CD1c-positive myeloid dendritic cell (primary cell): ENCODE results near the gene PSMG4.

Source experiments
- DNase-seq: peaks from one replicate; pipeline ENCODE4 v3.0.0-alpha.2; 2016; ENCODE audit errors: extremely low spot score

Gene PSMG4

DNA sequence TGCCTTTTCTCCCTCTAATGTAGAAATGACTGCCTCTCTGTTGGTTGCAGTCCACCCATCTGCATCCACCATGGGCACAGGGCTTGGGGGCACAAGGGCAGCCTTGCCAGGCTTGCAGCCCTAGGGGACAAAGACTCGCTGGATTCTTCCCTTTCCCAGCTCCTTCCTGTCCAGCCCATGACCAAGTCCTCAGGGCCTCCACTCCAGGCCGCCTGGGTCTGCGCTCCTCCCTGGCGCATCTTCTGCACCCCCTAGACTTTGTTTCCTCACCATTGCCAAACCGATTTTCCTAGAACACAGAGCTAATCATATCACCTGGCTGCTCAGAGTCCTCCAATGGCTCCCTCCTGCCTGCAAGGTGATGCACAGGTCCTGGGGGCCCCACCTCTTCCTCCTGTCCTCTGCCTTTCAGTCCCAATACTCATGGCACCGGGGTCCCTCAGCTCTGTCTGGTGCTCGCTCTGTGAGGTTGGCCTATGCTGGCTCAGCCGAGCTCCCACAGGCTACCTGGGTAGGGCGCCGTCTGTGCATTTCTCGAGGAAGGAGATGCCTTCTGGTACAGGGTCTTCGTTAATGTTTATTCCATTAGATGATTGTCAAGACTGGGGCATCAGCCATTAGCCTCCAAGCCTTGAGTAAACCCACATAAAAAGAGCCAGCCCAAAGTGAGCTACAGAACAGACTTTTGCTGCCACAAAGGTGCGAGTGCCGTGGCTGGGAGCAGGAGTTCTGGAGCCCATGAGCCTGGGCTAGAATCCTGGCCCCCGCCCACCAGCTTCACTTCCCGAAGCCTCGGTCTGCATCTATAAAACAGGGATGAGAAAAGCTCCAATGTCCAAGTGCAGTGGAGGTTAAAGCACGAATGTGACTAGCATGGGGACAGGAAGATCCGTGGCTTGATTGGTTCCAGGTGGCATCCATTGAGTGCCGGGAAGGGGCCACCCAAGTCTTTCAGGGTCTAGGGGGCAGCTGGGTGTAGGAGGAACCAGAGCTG, 17.7 kb downstream of the PSMG4 start:
- DNase-seq = no peak

DNA sequence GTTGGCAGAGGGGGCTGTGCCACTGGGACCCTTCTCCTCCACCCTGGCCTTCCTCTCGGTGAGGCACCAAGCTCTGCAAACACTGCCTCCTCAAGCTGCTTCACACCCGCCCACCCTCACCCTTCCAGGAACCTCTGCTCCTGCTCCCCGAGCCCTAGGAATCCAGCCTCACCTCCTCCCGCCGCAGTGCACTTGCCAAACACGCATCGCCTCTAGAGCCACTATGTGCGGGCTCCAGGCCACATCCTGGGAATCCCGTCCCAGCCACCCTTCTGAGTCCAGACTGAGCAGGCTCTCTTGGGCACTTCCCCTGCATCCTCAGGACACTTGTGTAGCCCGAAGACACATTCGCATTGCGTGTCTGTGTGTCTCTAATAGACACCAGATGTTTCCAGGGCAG, 18.5 kb downstream of the PSMG4 start:
- no peak for DNase-seq

DNA sequence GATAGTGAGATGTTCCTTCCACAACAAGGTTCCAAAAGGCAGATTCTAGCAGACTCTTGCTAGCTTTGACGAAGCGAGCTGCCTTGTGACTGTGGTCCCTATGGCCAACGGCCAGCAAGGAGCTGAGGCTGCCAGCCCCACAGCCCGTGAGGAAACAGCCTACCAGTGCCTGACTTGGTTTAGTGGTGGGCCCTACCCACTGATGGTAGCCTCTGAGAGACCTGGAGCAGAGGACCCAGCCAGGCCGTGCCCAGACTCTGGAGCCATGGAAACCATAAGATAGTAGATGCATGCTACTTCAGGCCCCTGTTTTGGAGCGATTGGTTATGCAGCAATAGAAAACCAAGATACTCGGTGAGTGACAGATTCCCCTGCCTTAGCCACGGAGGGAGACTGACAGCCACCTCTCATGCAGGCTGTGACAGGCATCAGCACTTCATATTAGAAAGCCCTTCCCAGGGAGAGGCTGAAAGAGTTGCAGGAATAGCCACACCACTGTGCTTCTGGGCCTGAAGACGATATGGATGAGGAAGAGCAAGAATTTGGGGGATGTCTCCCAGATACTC, 19.2 kb downstream of the PSMG4 start:
- no peak for DNase-seq

DNA sequence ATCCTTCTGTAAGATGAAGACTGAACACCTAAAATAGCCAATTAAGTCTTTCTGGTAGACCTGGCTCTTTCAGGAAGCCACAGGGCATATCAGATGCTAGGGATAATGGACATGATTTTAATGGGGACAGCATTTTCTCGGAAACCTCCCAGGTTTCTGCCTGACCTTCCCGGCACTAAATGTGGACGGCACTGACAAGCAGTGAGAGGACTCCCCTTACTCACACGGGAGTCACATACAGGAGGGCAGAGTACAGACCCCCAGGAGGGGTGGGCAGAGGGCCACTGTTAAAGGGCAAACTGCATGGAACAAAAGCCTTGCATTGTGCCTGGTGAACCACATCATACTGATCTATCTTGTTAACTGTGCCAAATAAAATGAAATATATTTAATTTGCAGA, 19.9 kb downstream of the PSMG4 start:
- no peak for DNase-seq

- no peak for DNase-seq
Measured at GRCh38 chr6:3280091-3280490, 21.3 kb downstream of the PSMG4 start.

DNA sequence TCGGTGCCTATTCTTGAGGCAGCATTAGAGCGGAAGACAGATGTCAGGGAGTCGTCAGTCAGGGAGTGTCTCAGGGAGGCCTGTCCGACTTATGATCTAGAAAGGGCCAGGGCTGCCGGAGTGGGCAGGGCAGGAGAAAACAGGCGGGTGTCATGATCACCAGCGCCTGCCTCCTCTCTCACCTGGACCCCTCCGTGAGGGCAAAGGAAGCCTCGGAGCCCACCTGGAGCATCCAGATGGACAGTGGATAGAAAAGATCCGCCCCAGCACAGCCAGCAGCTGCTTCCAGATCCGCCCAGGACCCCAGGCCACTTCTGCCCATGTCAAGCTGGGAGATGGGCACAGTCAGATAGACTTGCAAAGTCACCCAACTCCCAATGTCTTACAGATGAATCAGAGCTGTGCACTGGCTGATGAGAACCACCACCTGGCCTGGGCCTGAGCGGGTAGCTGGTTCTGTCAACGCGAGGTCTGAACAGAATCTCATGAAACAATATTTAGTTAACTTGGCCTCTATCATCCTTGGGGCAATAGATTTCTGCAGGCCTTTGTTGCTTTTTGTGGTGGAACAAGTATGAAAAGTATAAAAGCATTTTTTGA, 22.2 kb downstream of the PSMG4 start:
- DNase-seq = no peak

DNA sequence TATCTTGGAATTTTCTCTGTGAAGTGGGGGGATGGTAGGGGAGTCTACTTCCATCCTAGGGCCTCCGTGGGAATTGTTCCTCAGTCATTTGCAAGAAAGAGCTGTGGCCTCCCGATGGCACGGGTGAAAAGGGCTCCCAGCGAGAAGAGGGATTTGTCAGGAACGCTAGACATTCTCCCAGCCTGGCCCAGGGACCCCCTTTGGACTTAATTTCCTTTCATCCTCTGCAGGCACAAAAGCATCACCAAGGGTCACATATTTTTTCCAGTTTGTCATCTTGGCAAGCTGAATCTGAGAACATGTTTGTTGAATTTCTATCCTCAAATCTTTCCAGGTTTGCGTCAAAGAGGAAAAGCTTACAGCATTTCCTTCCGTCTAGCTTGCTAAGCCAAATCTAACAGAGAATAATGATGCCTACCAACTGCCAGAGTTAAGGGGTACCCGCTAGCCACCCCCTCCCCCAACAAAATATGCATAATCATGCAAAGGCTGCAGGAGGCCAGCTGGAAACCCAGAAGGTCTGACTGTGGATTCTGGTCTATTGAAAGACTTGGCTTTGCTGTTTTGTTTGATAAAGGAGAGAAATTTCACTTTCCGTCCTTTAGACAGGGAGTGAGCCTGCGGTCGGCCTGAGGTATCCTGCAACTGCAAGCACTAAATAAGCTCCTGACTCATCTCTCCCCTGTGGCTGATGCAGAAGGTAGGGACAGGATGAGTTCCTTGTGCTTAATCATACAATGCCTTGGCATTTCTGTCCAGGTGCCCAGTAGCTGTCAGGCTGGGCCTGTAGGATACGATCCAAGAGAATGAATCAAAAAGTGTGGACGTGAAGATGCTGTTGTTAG, 23.1 kb downstream of the PSMG4 start:
- no peak for DNase-seq

DNA sequence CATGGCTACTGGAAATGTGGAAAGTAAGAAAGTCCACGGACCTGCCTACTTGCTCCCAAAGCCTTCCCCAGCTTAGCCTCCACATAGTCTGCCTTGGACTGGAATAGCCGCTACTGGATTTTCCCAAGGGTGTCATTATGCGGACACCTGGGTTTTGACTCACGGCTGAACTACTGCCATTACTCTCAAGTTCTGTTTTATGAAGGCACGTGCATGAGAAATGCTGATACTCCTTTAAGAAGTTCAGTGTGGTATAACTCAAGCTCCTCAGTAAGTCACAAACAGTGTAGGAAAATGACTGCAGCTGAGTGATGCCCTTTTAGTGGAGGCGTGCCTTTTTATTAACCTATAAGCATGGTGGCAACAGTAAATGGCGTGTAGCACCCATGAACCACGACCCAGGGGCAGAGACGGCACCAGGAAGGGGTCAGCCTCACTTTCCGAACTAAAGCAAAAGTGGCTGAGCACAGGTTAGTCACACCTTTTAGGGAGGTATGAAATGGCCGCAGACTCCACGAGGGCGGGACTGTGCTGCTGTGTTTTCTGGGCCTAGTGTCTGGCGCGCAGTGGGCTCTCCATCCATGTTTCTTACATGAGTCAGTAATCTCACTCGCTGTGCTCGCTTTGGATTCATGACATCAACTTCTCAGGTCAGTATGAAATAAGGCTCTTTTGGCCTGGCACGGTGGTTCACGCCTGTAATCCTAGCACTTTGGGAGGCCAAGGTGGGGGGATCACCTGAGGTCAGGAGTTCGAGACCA, 23.9 kb downstream of the PSMG4 start:
- DNase-seq = no peak

DNA sequence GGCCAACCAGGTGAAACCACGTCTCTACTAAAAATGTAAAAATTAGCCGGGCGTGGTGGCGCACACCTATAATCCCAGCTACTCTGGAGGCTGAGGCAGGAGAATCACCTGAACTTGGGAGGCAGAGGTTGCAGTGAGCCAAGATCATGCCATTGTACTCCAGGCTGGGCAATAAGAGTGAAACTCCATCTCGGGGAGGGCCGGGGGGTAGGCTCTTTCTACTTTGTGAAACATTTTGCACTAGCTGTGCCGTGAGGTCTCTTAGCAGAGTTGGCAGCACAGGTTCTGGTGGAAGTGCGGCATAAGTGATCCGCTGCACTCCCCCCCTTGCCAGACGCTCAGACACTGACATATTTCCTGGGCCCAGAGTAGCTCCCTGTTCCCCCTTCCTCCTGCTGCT, 24.5 kb downstream of the PSMG4 start:
- DNase-seq = no peak

- DNase-seq = no peak
Measured at GRCh38 chr6:3283641-3284435, 25.1 kb downstream of the PSMG4 start.

GRCh38 chr6:3284436-3284876, 25.7 kb downstream of the PSMG4 start:
- DNase-seq = no peak

- DNase-seq = no peak
Measured at GRCh38 chr6:3285049-3285639, 26.4 kb downstream of the PSMG4 start.

DNA sequence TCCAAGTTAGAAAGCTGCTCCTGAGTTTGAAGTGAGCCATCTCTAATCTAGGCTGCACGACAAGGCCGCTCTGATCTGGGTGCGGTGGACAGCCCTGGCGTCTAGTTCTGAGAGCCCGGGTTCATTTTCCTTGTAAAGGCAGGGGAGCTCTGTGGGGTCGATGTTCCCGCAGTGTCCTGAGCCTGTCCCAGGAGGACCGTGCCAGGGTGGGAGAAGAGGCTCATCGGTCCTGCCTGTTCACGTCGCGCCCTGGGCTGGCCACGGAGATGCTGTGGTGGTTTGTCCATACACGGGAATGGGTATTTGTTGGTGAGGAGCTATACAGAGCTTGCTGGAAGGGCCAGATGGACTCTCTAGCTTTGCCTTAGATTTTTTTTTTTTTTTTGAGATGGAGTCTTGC, 27.0 kb downstream of the PSMG4 start:
- no peak for DNase-seq

DNA sequence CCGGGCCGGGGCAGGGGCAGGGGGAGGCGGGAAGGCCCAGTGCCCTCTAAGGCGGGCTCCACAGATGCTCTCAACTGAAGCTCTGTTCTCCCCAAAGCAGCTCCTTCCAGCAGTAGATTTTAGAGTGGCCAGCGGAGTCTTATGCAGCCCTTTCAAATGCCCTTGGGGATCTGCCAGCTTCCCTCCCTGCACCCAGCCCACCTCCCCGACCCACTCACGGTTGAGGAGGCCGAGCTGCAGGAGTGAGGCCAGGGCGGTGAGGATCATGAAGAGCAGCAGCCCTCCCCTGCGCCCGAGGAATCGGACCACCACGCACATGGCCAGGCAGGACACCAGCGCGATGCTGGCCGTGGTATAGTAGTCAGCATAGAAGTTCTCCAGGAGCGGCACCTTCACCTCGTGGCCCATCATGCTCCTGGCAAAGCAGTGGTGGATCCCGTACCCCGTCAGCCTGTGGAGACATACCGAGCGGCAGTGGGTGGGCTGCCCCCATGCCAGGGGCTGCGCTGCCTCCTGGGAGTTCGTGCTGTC, 28.0 kb downstream of the PSMG4 start:
- DNase-seq = no peak

GRCh38 chr6:3287308-3287707, 28.6 kb downstream of the PSMG4 start:
- DNase-seq = no peak

GRCh38 chr6:3287976-3288707, 29.4 kb downstream of the PSMG4 start:
- DNase-seq = no peak

- DNase-seq = no peak
Measured at GRCh38 chr6:3288711-3289663, 30.2 kb downstream of the PSMG4 start.

GRCh38 chr6:3289664-3290055, 30.9 kb downstream of the PSMG4 start:
- no peak for DNase-seq
